ENCODE measurements around the gene CNIH1. TPM values are rescaled to one million over a fixed set of nuclear protein-coding genes. Genes with fewer than 3 reads are reported as not detected.

Gene CNIH1
- total and polyA plus RNA-seq, 9 donors, result 53.5 to 203 (median 67.0) TPM

DNA sequence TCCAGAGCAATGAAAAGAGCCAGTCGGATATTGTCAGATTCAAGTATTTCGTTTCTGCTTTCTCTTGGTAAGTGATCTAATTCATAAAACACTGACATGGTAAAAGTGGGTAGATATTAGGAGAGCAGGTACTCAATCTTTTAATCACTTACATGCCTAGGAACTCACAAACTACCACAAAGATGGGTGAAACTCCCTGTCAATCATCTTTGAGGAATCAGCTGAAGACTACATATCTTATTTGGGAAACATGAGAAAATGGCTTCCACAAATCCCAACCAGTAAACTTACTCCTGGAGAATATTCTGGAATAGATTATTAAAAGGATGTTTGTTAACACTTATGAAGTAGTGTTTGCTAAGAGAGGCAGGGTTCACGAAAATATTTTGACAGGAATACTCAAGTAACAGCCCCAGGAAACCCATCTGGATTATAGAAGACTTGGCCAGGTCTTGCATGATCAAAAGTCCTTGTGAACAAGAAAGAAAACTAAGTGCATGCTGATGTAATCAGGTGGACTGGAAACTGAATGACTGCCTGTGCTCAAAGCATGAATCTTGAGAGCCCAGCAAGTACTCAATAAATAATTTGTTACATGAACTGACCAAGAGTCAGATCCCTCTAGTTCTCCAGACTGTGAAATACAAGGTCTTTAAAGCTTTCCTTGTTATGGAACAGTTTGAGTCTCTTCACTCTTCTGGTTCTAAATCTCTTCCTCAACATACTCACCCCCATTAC, 15.5 kb downstream of the CNIH1 start:
- intact Hi-C loops (cut with DNase I), result no loop called here
- H3K36me3 ChIP-seq, result no peaks in the 10 kb centered on the region
- no peaks in the 10 kb centered on the region for H3K27me3 ChIP-seq
- no peaks in the 10 kb centered on the region for H3K4me1 ChIP-seq (ENCODE audit: insufficient read depth)
- no peak overlapping the region for H3K4me3 ChIP-seq
- WGBS, 3 donors, result 77 to 80% (median 78%) methylated on average over 3 of the region's 3 CpGs
- TF ChIP-seq, protein P1, sequence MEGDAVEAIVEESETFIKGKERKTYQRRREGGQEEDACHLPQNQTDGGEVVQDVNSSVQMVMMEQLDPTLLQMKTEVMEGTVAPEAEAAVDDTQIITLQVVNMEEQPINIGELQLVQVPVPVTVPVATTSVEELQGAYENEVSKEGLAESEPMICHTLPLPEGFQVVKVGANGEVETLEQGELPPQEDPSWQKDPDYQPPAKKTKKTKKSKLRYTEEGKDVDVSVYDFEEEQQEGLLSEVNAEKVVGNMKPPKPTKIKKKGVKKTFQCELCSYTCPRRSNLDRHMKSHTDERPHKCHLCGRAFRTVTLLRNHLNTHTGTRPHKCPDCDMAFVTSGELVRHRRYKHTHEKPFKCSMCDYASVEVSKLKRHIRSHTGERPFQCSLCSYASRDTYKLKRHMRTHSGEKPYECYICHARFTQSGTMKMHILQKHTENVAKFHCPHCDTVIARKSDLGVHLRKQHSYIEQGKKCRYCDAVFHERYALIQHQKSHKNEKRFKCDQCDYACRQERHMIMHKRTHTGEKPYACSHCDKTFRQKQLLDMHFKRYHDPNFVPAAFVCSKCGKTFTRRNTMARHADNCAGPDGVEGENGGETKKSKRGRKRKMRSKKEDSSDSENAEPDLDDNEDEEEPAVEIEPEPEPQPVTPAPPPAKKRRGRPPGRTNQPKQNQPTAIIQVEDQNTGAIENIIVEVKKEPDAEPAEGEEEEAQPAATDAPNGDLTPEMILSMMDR (IDR thresholded peaks at IDR 0.05), result no peak
- TF ChIP-seq EP300 (IDR thresholded peaks at IDR 0.05) (no peak), POLR2A (IDR thresholded peaks at IDR 0.05) (no peak)
- DNase-seq, result no peak
- H3K27ac ChIP-seq, result no peak overlapping the region
- no peaks in the 10 kb centered on the region for H3K9me3 ChIP-seq

- Histone ChIP-seq H3K4me3 (no peak overlapping the region), H3K9me3 (no peaks in the 10 kb centered on the region), H3K36me3 (no peaks in the 10 kb centered on the region), H3K27ac (no peak overlapping the region), H3K27me3 (no peaks in the 10 kb centered on the region), H3K4me1 (ENCODE audit: insufficient read depth) (no peaks in the 10 kb centered on the region)
- whole genome bisulfite sequencing, 3 donors, result 51 to 82% (median 59%) methylated on average over 2 of the region's 2 CpGs
- no peak for DNase-seq
- intact Hi-C loops (cut with DNase I), result no loop called here
- TF ChIP-seq EP300 (IDR thresholded peaks at IDR 0.05), result no peak
Measured at GRCh38 chr14:54425068-54425467, 16.1 kb downstream of the CNIH1 start.

- Histone ChIP-seq H3K9me3 (no peaks in the 10 kb centered on the region), H3K4me1 (ENCODE audit: insufficient read depth) (no peaks in the 10 kb centered on the region), H3K4me3 (no peak overlapping the region), H3K36me3 (no peaks in the 10 kb centered on the region), H3K27me3 (no peaks in the 10 kb centered on the region), H3K27ac (no peak overlapping the region)
- TF ChIP-seq POLR2A (IDR thresholded peaks at IDR 0.05) (no peak), EP300 (IDR thresholded peaks at IDR 0.05) (no peak)
- TF ChIP-seq, protein P1 (IDR thresholded peaks at IDR 0.05), result no peak
- 78 to 87% (median 82%) methylated on average over 4 of the region's 4 CpGs for WGBS, 3 donors
- no peak for DNase-seq
- intact Hi-C loops (cut with DNase I), result no loop called here
Measured at GRCh38 chr14:54424479-54424901, 16.7 kb downstream of the CNIH1 start.

DNA sequence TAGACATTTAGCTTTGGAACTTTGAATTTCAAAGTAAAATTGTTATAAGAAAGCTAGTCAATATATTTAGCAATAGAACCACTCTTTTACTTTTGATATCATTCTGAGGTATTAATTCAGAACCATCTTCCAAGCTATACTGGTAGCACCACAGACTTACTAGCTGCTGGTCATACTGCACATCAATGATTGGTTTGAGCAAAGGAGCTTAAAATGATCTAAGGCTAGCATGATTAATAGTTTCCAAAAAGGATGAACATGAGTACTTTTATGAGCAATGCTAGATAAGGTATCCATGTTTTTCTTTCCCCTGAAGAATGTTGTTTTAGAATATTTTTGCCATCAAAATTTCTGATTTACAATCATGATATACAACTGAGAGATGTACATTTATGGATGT, 17.2 kb downstream of the CNIH1 start:
- Histone ChIP-seq H3K27me3 (no peaks in the 10 kb centered on the region), H3K9me3 (no peaks in the 10 kb centered on the region), H3K27ac (no peak overlapping the region), H3K36me3 (no peaks in the 10 kb centered on the region), H3K4me3 (no peak overlapping the region), H3K4me1 (ENCODE audit: insufficient read depth) (no peaks in the 10 kb centered on the region)
- TF ChIP-seq, protein P1 (IDR thresholded peaks at IDR 0.05), result no peak
- TF ChIP-seq POLR2A (IDR thresholded peaks at IDR 0.05) (no peak), EP300 (IDR thresholded peaks at IDR 0.05) (no peak)
- no peak for DNase-seq
- intact Hi-C loops (cut with DNase I), result no loop called here

- no peak overlapping the region for H3K27ac ChIP-seq
- intact Hi-C loops (cut with DNase I), result no loop called here
- WGBS, 3 donors, result 41 to 43% (median 42%) methylated on average over 7 of the region's 7 CpGs
- DNase-seq, result no peak
- H3K4me1 ChIP-seq (ENCODE audit: insufficient read depth), result no peaks in the 10 kb centered on the region
- H3K27me3 ChIP-seq, result no peaks in the 10 kb centered on the region
- no peaks in the 10 kb centered on the region for H3K36me3 ChIP-seq
- H3K4me3 ChIP-seq, result no peak overlapping the region
- no peaks in the 10 kb centered on the region for H3K9me3 ChIP-seq
- TF ChIP-seq EP300 (IDR thresholded peaks at IDR 0.05) (no peak), POLR2A (IDR thresholded peaks at IDR 0.05) (no peak)
- TF ChIP-seq, protein P1 (IDR thresholded peaks at IDR 0.05), result peak in 1 of 3 donors; percentile 12
Measured at GRCh38 chr14:54420478-54421142, 20.6 kb downstream of the CNIH1 start.

Data from ovary (tissue), 9 donors.